ENCODE data around the gene UBL4A.

Gene UBL4A

GRCh38 chrX:154468217-154468616 is 18.2 kb downstream of the UBL4A start:
- FAIRE-seq, result no peak
- TF ChIP-seq POLR2AphosphoS5 (IDR thresholded peaks at IDR 0.05; ENCODE audit: low read depth, low read length) (no peak), POLR2A (IDR thresholded peaks at IDR 0.05; ENCODE audit: low read depth, low read length) (no peak), TAF1 (IDR thresholded peaks at IDR 0.05; ENCODE audit: borderline replicate concordance, low read depth, low read length) (no peak)
- DNase-seq (ENCODE audit: insufficient read length), result no peak

GRCh38 chrX:154467556-154467955 is 18.9 kb downstream of the UBL4A start:
- DNase-seq (ENCODE audit: insufficient read length), result no peak
- FAIRE-seq, result no peak
- TF ChIP-seq TAF1 (IDR thresholded peaks at IDR 0.05; ENCODE audit: borderline replicate concordance, low read depth, low read length), result no peak
- no peak for TF ChIP-seq POLR2AphosphoS5 (IDR thresholded peaks at IDR 0.05; ENCODE audit: low read depth, low read length)
- TF ChIP-seq POLR2A (IDR thresholded peaks at IDR 0.05; ENCODE audit: low read depth, low read length), result no peak

GRCh38 chrX:154466907-154467306 is 19.5 kb downstream of the UBL4A start:
- FAIRE-seq (no peak), DNase-seq (ENCODE audit: insufficient read length) (no peak)
- no peak for TF ChIP-seq POLR2AphosphoS5 (IDR thresholded peaks at IDR 0.05; ENCODE audit: low read depth, low read length)
- TF ChIP-seq TAF1 (IDR thresholded peaks at IDR 0.05; ENCODE audit: borderline replicate concordance, low read depth, low read length), result no peak
- TF ChIP-seq POLR2A (IDR thresholded peaks at IDR 0.05; ENCODE audit: low read depth, low read length), result no peak

- TF ChIP-seq POLR2A (IDR thresholded peaks at IDR 0.05; ENCODE audit: low read depth, low read length), result no peak
- TF ChIP-seq TAF1 (IDR thresholded peaks at IDR 0.05; ENCODE audit: borderline replicate concordance, low read depth, low read length), result no peak
- TF ChIP-seq POLR2AphosphoS5 (IDR thresholded peaks at IDR 0.05; ENCODE audit: low read depth, low read length), result no peak
- FAIRE-seq (no peak), DNase-seq (ENCODE audit: insufficient read length) (no peak)
Measured at GRCh38 chrX:154466036-154466435, 20.4 kb downstream of the UBL4A start.

- DNase-seq (ENCODE audit: insufficient read length) (no peak), FAIRE-seq (no peak)
- TF ChIP-seq POLR2A (IDR thresholded peaks at IDR 0.05; ENCODE audit: low read depth, low read length), result no peak
- no peak for TF ChIP-seq POLR2AphosphoS5 (IDR thresholded peaks at IDR 0.05; ENCODE audit: low read depth, low read length)
- TF ChIP-seq TAF1 (IDR thresholded peaks at IDR 0.05; ENCODE audit: borderline replicate concordance, low read depth, low read length), result no peak
Measured at GRCh38 chrX:154465601-154466000, 20.8 kb downstream of the UBL4A start.

- TF ChIP-seq POLR2A (IDR thresholded peaks at IDR 0.05; ENCODE audit: low read depth, low read length), result no peak
- no peak for TF ChIP-seq TAF1 (IDR thresholded peaks at IDR 0.05; ENCODE audit: borderline replicate concordance, low read depth, low read length)
- no peak for TF ChIP-seq POLR2AphosphoS5 (IDR thresholded peaks at IDR 0.05; ENCODE audit: low read depth, low read length)
- no peak for FAIRE-seq
- no peak for DNase-seq (ENCODE audit: insufficient read length)
Measured at GRCh38 chrX:154464806-154465365, 21.5 kb downstream of the UBL4A start.

GRCh38 chrX:154463611-154464220 is 22.7 kb downstream of the UBL4A start:
- no peak for TF ChIP-seq POLR2A (IDR thresholded peaks at IDR 0.05; ENCODE audit: low read depth, low read length)
- TF ChIP-seq TAF1 (IDR thresholded peaks at IDR 0.05; ENCODE audit: borderline replicate concordance, low read depth, low read length), result no peak
- TF ChIP-seq POLR2AphosphoS5 (IDR thresholded peaks at IDR 0.05; ENCODE audit: low read depth, low read length), result no peak
- FAIRE-seq, result no peak
- no peak for DNase-seq (ENCODE audit: insufficient read length)

GRCh38 chrX:154462396-154462795 is 24.0 kb downstream of the UBL4A start:
- DNase-seq (ENCODE audit: insufficient read length), result no peak
- no peak for FAIRE-seq
- no peak for TF ChIP-seq POLR2A (IDR thresholded peaks at IDR 0.05; ENCODE audit: low read depth, low read length)
- TF ChIP-seq TAF1 (IDR thresholded peaks at IDR 0.05; ENCODE audit: borderline replicate concordance, low read depth, low read length), result no peak
- TF ChIP-seq POLR2AphosphoS5 (IDR thresholded peaks at IDR 0.05; ENCODE audit: low read depth, low read length), result no peak

GRCh38 chrX:154460326-154460725 is 26.1 kb downstream of the UBL4A start:
- no peak for TF ChIP-seq POLR2AphosphoS5 (IDR thresholded peaks at IDR 0.05; ENCODE audit: low read depth, low read length)
- TF ChIP-seq POLR2A (IDR thresholded peaks at IDR 0.05; ENCODE audit: low read depth, low read length), result no peak
- TF ChIP-seq TAF1 (IDR thresholded peaks at IDR 0.05; ENCODE audit: borderline replicate concordance, low read depth, low read length), result no peak

GRCh38 chrX:154459832-154460231 is 26.6 kb downstream of the UBL4A start:
- TF ChIP-seq POLR2A (IDR thresholded peaks at IDR 0.05; ENCODE audit: low read depth, low read length), result no peak
- TF ChIP-seq POLR2AphosphoS5 (IDR thresholded peaks at IDR 0.05; ENCODE audit: low read depth, low read length), result no peak
- TF ChIP-seq TAF1 (IDR thresholded peaks at IDR 0.05; ENCODE audit: borderline replicate concordance, low read depth, low read length), result no peak
- no peak for FAIRE-seq
- DNase-seq (ENCODE audit: insufficient read length), result no peak

More at GRCh38 chrX:154460326-154460725, 26.1 kb downstream of the UBL4A start:
- FAIRE-seq (no peak), DNase-seq (ENCODE audit: insufficient read length) (no peak)

GRCh38 chrX:154458954-154459778 is 27.2 kb downstream of the UBL4A start:
- FAIRE-seq (no peak), DNase-seq (ENCODE audit: insufficient read length) (no peak)
- TF ChIP-seq POLR2AphosphoS5 (IDR thresholded peaks at IDR 0.05; ENCODE audit: low read depth, low read length), result no peak
- no peak for TF ChIP-seq TAF1 (IDR thresholded peaks at IDR 0.05; ENCODE audit: borderline replicate concordance, low read depth, low read length)
- no peak for TF ChIP-seq POLR2A (IDR thresholded peaks at IDR 0.05; ENCODE audit: low read depth, low read length)

Measured in GM12892 (cell line).